ENCODE results near the gene SETD5. TPM values are rescaled to one million over a fixed set of nuclear protein-coding genes. Genes with fewer than 3 reads are reported as not detected.

Gene SETD5
- total RNA-seq, 3 donors from 2014 or later = 63.0 to 135 (median 118) TPM

- intact Hi-C loops (cut with DNase I; ENCODE audit: low total_unique reads) = loop anchor here (10.0 kb wide), 1 partner anchor 403 kb away; the partner anchor contains the start of genes ARPC4 and TADA3
- H3K27ac ChIP-seq = no peak overlapping the region
- no peak for TF ChIP-seq POLR2AphosphoS5 (IDR thresholded peaks at IDR 0.05)
- no peak for TF ChIP-seq CTCF (IDR thresholded peaks at IDR 0.05)
- no peak for TF ChIP-seq POLR2A (IDR thresholded peaks at IDR 0.05)
- no peaks in the 10 kb centered on the region for H3K27me3 ChIP-seq
- no peaks in the 10 kb centered on the region for H3K9me3 ChIP-seq
- no peak for DNase-seq (ENCODE audit: low spot score in 2 of 2)
- H3K36me3 ChIP-seq = no peaks in the 10 kb centered on the region
- peaks cover 0 to 10% of the 10 kb centered on the region in 2 donors for H3K4me1 ChIP-seq
- no peak overlapping the region for H3K4me3 ChIP-seq
Measured at GRCh38 chr3:9392041-9392440, 5.4 kb upstream of the SETD5 start.

- H3K27me3 ChIP-seq = no peaks in the 10 kb centered on the region
- no peak for TF ChIP-seq POLR2A (IDR thresholded peaks at IDR 0.05)
- TF ChIP-seq CTCF (IDR thresholded peaks at IDR 0.05) = peak in 1 of 3 donors; percentile 4
- TF ChIP-seq POLR2AphosphoS5 (IDR thresholded peaks at IDR 0.05) = peak in 2 of 3 donors; percentile 17 to 55
- H3K36me3 ChIP-seq = no peaks in the 10 kb centered on the region
- intact Hi-C loops (cut with DNase I; ENCODE audit: low total_unique reads) = loop anchor here (10.0 kb wide), 1 partner anchor 399 kb away; the partner anchor contains the start of genes ARPC4 and TADA3
- H3K4me3 ChIP-seq = peak overlapping the region; percentile 95 to 97 (median 95)
- peak overlapping the region; percentile 100 for H3K27ac ChIP-seq
- H3K4me1 ChIP-seq = peaks cover 2 to 23% of the 10 kb centered on the region in 2 donors
- DNase-seq (ENCODE audit: low spot score in 2 of 2) = no peak
- no peaks in the 10 kb centered on the region for H3K9me3 ChIP-seq
Measured at GRCh38 chr3:9395570-9396300, 1.7 kb upstream of the SETD5 start.

GRCh38 chr3:9396301-9396631, 1.1 kb upstream of the SETD5 start:
- intact Hi-C loops (cut with DNase I; ENCODE audit: low total_unique reads) = loop anchor here (10.0 kb wide), 1 partner anchor 399 kb away; the partner anchor contains the start of genes ARPC4 and TADA3
- H3K27ac ChIP-seq = peak overlapping the region; percentile 100
- no peaks in the 10 kb centered on the region for H3K36me3 ChIP-seq
- no peaks in the 10 kb centered on the region for H3K9me3 ChIP-seq
- DNase-seq (ENCODE audit: low spot score in 2 of 2) = peak; percentile 83 to 94
- H3K4me3 ChIP-seq = peak overlapping the region; percentile 95 to 97 (median 95)
- H3K27me3 ChIP-seq = no peaks in the 10 kb centered on the region
- peaks cover 3 to 26% of the 10 kb centered on the region in 2 donors for H3K4me1 ChIP-seq
- no peak for TF ChIP-seq POLR2AphosphoS5 (IDR thresholded peaks at IDR 0.05)
- TF ChIP-seq POLR2A (IDR thresholded peaks at IDR 0.05) = peak; percentile 16
- no peak for TF ChIP-seq CTCF (IDR thresholded peaks at IDR 0.05)

GRCh38 chr3:9396632-9397331, 633 bp upstream of the SETD5 start:
- Histone ChIP-seq H3K4me1 (peaks cover 3 to 26% of the 10 kb centered on the region in 2 donors), H3K27me3 (no peaks in the 10 kb centered on the region), H3K27ac (peak overlapping the region; percentile 100), H3K4me3 (peak overlapping the region; percentile 95 to 97 (median 95)), H3K36me3 (no peaks in the 10 kb centered on the region), H3K9me3 (no peaks in the 10 kb centered on the region)
- intact Hi-C loops (cut with DNase I; ENCODE audit: low total_unique reads) = loop anchor here (10.0 kb wide), 1 partner anchor 398 kb away; the partner anchor contains the start of genes ARPC4 and TADA3
- peak; percentile 98 to 99 for DNase-seq (ENCODE audit: low spot score in 2 of 2)
- peak; percentile 70 to 83 (median 72) for TF ChIP-seq POLR2AphosphoS5 (IDR thresholded peaks at IDR 0.05)
- peak in 2 of 3 donors; percentile 2 to 19 for TF ChIP-seq CTCF (IDR thresholded peaks at IDR 0.05)
- no peak for TF ChIP-seq POLR2A (IDR thresholded peaks at IDR 0.05)

Measured in breast epithelium (tissue), 4 donors.